H9 (cell line): Measurements from ENCODE around the gene CADPS2. TPM values are rescaled to one million over a fixed set of nuclear protein-coding genes. Genes with fewer than 3 reads are reported as not detected.

Source experiments
- DNase-seq: peaks from one replicate; pipeline ENCODE4 v3.0.0-alpha.2; 2017
- H2AFZ ChIP-seq: one replicate; pipeline ENCODE4 v1.6.1; 2013; ENCODE audit warnings: mild to moderate bottlenecking, low read length, control low read depth, moderate library complexity
- H2AK5ac ChIP-seq: 2 replicates; pipeline ENCODE4 v1.6.1; 2013; ENCODE audit warnings: low read length, control low read depth, mixed read lengths; ENCODE audit not compliant: insufficient read length
- H2BK120ac ChIP-seq: one replicate; pipeline ENCODE4 v1.6.1; 2013; ENCODE audit warnings: low read depth, mild to moderate bottlenecking, low read length, control low read depth, inconsistent platforms; ENCODE audit not compliant: poor library complexity, severe bottlenecking
- H2BK12ac ChIP-seq: 2 replicates; pipeline ENCODE4 v1.6.1; 2013; ENCODE audit warnings: low read length, control low read depth, mixed read lengths, low read depth; ENCODE audit not compliant: insufficient read length
- H2BK15ac ChIP-seq: 2 replicates; pipeline ENCODE4 v1.6.1; 2013; ENCODE audit warnings: low read depth, low read length, control low read depth
- H2BK20ac ChIP-seq: one replicate; pipeline ENCODE4 v1.6.1; 2013; ENCODE audit warnings: low read depth, mild to moderate bottlenecking, low read length, control low read depth, inconsistent platforms; ENCODE audit not compliant: poor library complexity, severe bottlenecking
- H2BK5ac ChIP-seq: 2 replicates; pipeline ENCODE4 v1.6.1; 2013; ENCODE audit warnings: low read length, control low read depth, mixed read lengths; ENCODE audit not compliant: insufficient read length
- H3K14ac ChIP-seq: 2 replicates; pipeline ENCODE4 v1.6.1; 2013; ENCODE audit warnings: low read length, control low read depth; ENCODE audit not compliant: insufficient read depth
- H3K18ac ChIP-seq: 2 replicates; pipeline ENCODE4 v1.6.1; 2013; ENCODE audit warnings: low read depth, mild to moderate bottlenecking, mixed read lengths, low read length, control low read depth; ENCODE audit not compliant: insufficient read length
- H3K23ac ChIP-seq: 2 replicates; pipeline ENCODE4 v1.6.1; 2013; ENCODE audit warnings: low read length, control low read depth, mixed read lengths, low read depth; ENCODE audit not compliant: insufficient read length
- H3K23me2 ChIP-seq: 2 replicates; pipeline ENCODE4 v1.6.1; 2013; ENCODE audit warnings: low read depth, mild to moderate bottlenecking, mixed read lengths, low read length, control low read depth; ENCODE audit not compliant: insufficient read length, poor library complexity, severe bottlenecking
- H3K27ac ChIP-seq: 2 replicates; pipeline ENCODE4 v1.5.1; 2013; ENCODE audit warnings: low read length, control low read depth, mixed read lengths, low read depth; ENCODE audit not compliant: insufficient read length
- H3K27me3 ChIP-seq: 2 replicates; pipeline ENCODE4 v1.6.1; 2013; ENCODE audit warnings: low read length, control low read depth, inconsistent platforms; ENCODE audit not compliant: insufficient read depth
- H3K4ac ChIP-seq: 2 replicates; pipeline ENCODE4 v1.6.1; 2013; ENCODE audit warnings: low read depth, mild to moderate bottlenecking, control low read depth, inconsistent platforms, low read length, moderate library complexity
- H3K4me1 ChIP-seq: 2 replicates; pipeline ENCODE4 v1.6.1; 2013; ENCODE audit warnings: low read length, control low read depth, inconsistent platforms; ENCODE audit not compliant: insufficient read depth
- H3K4me2 ChIP-seq: 2 replicates; pipeline ENCODE4 v1.6.1; 2013; ENCODE audit warnings: low read length, control low read depth, mixed read lengths; ENCODE audit not compliant: insufficient read length, insufficient read depth
- H3K56ac ChIP-seq: 2 replicates; pipeline ENCODE4 v1.6.1; 2013; ENCODE audit warnings: low read depth, mild to moderate bottlenecking, mixed read lengths, low read length, control low read depth; ENCODE audit not compliant: insufficient read length
- H3K79me1 ChIP-seq: 2 replicates; pipeline ENCODE4 v1.6.1; 2013; ENCODE audit warnings: low read depth, mild to moderate bottlenecking, moderate library complexity, low read length, control low read depth, inconsistent platforms; ENCODE audit not compliant: insufficient read depth, poor library complexity, severe bottlenecking
- H3K79me2 ChIP-seq: 2 replicates; pipeline ENCODE4 v1.6.1; 2013; ENCODE audit warnings: low read length, control low read depth, inconsistent platforms; ENCODE audit not compliant: insufficient read depth
- H3K9ac ChIP-seq: 2 replicates; pipeline ENCODE4 v1.6.1; 2013; ENCODE audit warnings: low read length, control low read depth, mixed read lengths; ENCODE audit not compliant: insufficient read length; ENCODE audit errors: extremely low read depth
- H3K9me3 ChIP-seq: one replicate; pipeline ENCODE4 v1.6.1; 2013; ENCODE audit warnings: low read depth, low read length, inconsistent platforms; ENCODE audit not compliant: control insufficient read depth
- H3T11ph ChIP-seq: one replicate; pipeline ENCODE4 v1.6.1; 2013; ENCODE audit warnings: mild to moderate bottlenecking, low read length, control low read depth, inconsistent platforms
- H4K20me1 ChIP-seq: one replicate; pipeline ENCODE4 v1.6.1; 2013; ENCODE audit not compliant: control insufficient read depth, insufficient read length, insufficient read depth
- H4K5ac ChIP-seq: 2 replicates; pipeline ENCODE4 v1.6.1; 2013; ENCODE audit warnings: low read depth, mild to moderate bottlenecking, mixed read lengths, low read length, control low read depth; ENCODE audit not compliant: insufficient read length
- H4K8ac ChIP-seq: replicated peaks from 2 replicates; pipeline ENCODE4 v1.6.1; 2013; ENCODE audit warnings: low read length, control low read depth, mixed read lengths, low read depth; ENCODE audit not compliant: insufficient read length
- H4K91ac ChIP-seq: 2 replicates; pipeline ENCODE4 v1.6.1; 2013; ENCODE audit warnings: low read depth, mild to moderate bottlenecking, moderate library complexity, mixed read lengths, low read length, control low read depth; ENCODE audit not compliant: insufficient read length
- H3K27ac Mint-ChIP-seq, 3 experiments: 2 replicates in 2 of 3; 3 replicates in 1 of 3; pipeline ENCODE4 v1.8.0; 2020 to 2021; ENCODE audit warnings: mixed read lengths in 3 of 3, mild to moderate bottlenecking in 1 of 3, moderate library complexity in 1 of 3
- H3K27me3 Mint-ChIP-seq: 2 replicates; pipeline ENCODE4 v1.8.0; 2021; ENCODE audit warnings: low read depth, mild to moderate bottlenecking, moderate library complexity, mixed read lengths
- H3K36me3 Mint-ChIP-seq, 3 experiments: 2 replicates in 2 of 3; 3 replicates in 1 of 3; pipeline ENCODE4 v1.8.0; 2020 to 2021; ENCODE audit warnings: low read depth in 3 of 3, mixed read lengths in 3 of 3; ENCODE audit not compliant: insufficient read depth in 1 of 3
- H3K4me1 Mint-ChIP-seq, 2 experiments: 2 replicates each; pipeline ENCODE4 v1.8.0; 2020; ENCODE audit warnings: mixed read lengths in 2 of 2
- H3K4me3 Mint-ChIP-seq, 2 experiments: 2 replicates in 1 of 2; 3 replicates in 1 of 2; pipeline ENCODE4 v1.8.0; 2020 to 2021; ENCODE audit warnings: mild to moderate bottlenecking in 2 of 2, mixed read lengths in 2 of 2, moderate library complexity in 1 of 2
- H3K9me3 Mint-ChIP-seq, 2 experiments: 2 replicates in 1 of 2; 3 replicates in 1 of 2; pipeline ENCODE4 v1.8.0; 2020; ENCODE audit warnings: mild to moderate bottlenecking in 2 of 2, mixed read lengths in 2 of 2, moderate library complexity in 1 of 2
- WGBS: extraction: QIAGEN DNeasy Blood & Tissue Kit; methylation state at CpG from one replicate; pipeline ENCODE4 v1.1.7; 2013; ENCODE audit warnings: missing lambda C conversion rate, low lambda C conversion rate, mixed read lengths; ENCODE audit not compliant: insufficient read length; ENCODE audit errors: extremely low coverage; 5-methylcytosine and 5-hydroxymethylcytosine counted together
- total RNA-seq: library from RNA; stranded (reverse); gene quantifications from 2 replicates; pipeline ENCODE4 v1.2.1, GENCODE V29; 2021
- TF ChIP-seq, protein P1 (sequence below): fragments of 200-600 bp; sonication (generic); conservative IDR thresholded peaks from 3 replicates; pipeline ENCODE4 v1.8.0; 2021; ENCODE audit warnings: antibody characterized with exemption, mild to moderate bottlenecking

Gene CADPS2
- total RNA-seq, 1 experiment from 2014 or later, result 7.1 TPM

DNA sequence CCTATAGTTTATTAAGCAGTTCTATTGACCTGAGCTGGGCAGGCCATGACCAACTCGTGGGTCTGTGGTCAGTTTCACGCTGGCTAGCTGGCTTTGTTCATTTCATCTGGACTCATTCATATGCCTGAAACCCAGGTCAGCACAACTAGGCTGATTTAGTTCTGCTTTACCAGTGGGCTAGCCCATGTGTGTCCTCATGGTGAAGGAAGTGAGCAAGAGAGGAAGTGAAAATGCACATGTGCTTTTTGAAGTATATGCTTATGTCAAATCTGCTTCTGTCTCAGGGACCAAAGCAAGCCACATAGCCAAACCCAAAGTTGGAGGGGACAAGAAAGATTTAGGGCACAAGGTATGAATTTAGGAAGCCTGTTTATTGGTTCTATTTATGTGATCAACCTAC lies 341.8 kb downstream of the CADPS2 start:
- no peaks in the 10 kb centered on the region for H3K27me3 Mint-ChIP-seq
- Histone ChIP-seq H3K4me2 (no peak overlapping the region), H3K4me1 (no peaks in the 10 kb centered on the region), H2BK5ac (no peak overlapping the region), H2AFZ (no peak overlapping the region), H3K79me2 (no peaks in the 10 kb centered on the region), H3K56ac (no peak overlapping the region), H3K23ac (no peak overlapping the region), H3T11ph (no peak overlapping the region), H4K5ac (no peak overlapping the region), H3K79me1 (no peaks in the 10 kb centered on the region), H3K27ac (no peak overlapping the region), H3K14ac (no peak overlapping the region), H3K4ac (no peak overlapping the region), H4K20me1 (no peaks in the 10 kb centered on the region), H2AK5ac (no peak overlapping the region), H3K9me3 (no peaks in the 10 kb centered on the region), H2BK20ac (no peak overlapping the region), H4K8ac (no peak overlapping the region), H3K9ac (no peak overlapping the region), H3K18ac (no peak overlapping the region), H4K91ac (no peak overlapping the region), H2BK15ac (no peak overlapping the region), H3K23me2 (no peaks in the 10 kb centered on the region), H3K27me3 (no peaks in the 10 kb centered on the region), H2BK120ac (no peak overlapping the region), H2BK12ac (no peak overlapping the region)
- TF ChIP-seq, protein P1, sequence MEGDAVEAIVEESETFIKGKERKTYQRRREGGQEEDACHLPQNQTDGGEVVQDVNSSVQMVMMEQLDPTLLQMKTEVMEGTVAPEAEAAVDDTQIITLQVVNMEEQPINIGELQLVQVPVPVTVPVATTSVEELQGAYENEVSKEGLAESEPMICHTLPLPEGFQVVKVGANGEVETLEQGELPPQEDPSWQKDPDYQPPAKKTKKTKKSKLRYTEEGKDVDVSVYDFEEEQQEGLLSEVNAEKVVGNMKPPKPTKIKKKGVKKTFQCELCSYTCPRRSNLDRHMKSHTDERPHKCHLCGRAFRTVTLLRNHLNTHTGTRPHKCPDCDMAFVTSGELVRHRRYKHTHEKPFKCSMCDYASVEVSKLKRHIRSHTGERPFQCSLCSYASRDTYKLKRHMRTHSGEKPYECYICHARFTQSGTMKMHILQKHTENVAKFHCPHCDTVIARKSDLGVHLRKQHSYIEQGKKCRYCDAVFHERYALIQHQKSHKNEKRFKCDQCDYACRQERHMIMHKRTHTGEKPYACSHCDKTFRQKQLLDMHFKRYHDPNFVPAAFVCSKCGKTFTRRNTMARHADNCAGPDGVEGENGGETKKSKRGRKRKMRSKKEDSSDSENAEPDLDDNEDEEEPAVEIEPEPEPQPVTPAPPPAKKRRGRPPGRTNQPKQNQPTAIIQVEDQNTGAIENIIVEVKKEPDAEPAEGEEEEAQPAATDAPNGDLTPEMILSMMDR, result no peak
- H3K4me3 Mint-ChIP-seq, result no peak overlapping the region
- no peak for DNase-seq
- H3K27ac Mint-ChIP-seq, result no peak overlapping the region
- H3K9me3 Mint-ChIP-seq, result no peaks in the 10 kb centered on the region
- no peaks in the 10 kb centered on the region for H3K36me3 Mint-ChIP-seq
- no CpG with 5 or more reads among the region's 2 CpGs for WGBS
- H3K4me1 Mint-ChIP-seq, result peaks cover 4 to 5% of the 10 kb centered on the region in 2 experiments; a peak in 3 of 4 replicates
